Uterus (tissue), 4 donors: ENCODE measurements around the gene PDCD1. TPM values are rescaled to one million over a fixed set of nuclear protein-coding genes. Genes with fewer than 3 reads are reported as not detected.

Source experiments
- DNase-seq, 2 donors: peaks; one replicate each; pipeline ENCODE4 v3.0.0-alpha.2; 2019 to 2020
- H3K27ac ChIP-seq, 2 donors: fragments of 200-600 bp; sonication (generic); 1 replicate in 1 of 2; 2 replicates in 1 of 2; pipeline ENCODE4 v1.5.1; 2016 to 2018
- H3K27me3 ChIP-seq, 2 donors: fragments of 200-600 bp; sonication (generic); one replicate each; pipeline ENCODE4 v1.5.1; 2018 to 2019; ENCODE audit warnings: control low read depth in 1 of 2
- H3K36me3 ChIP-seq, 2 donors: fragments of 200-600 bp; sonication (generic); one replicate each; pipeline ENCODE4 v1.5.1; 2019; ENCODE audit warnings: control low read depth in 1 of 2
- H3K4me1 ChIP-seq, 2 donors: fragments of 200-600 bp; sonication (generic); one replicate each; pipeline ENCODE4 v1.5.1; 2018 to 2019; ENCODE audit warnings: control low read depth in 1 of 2
- H3K4me3 ChIP-seq, 2 donors: fragments of 200-600 bp; sonication (generic); 1 replicate in 1 of 2; 2 replicates in 1 of 2; pipeline ENCODE4 v1.5.1; 2018 to 2019; ENCODE audit warnings: mild to moderate bottlenecking in 1 of 2
- H3K9me3 ChIP-seq, 2 donors: fragments of 200-600 bp; sonication (generic); one replicate each; pipeline ENCODE4 v1.5.1; 2019; ENCODE audit warnings: control low read depth in 1 of 2
- POLR2A ChIP-seq, 2 donors: fragments of 450-650 bp; IDR thresholded peaks; one replicate each; pipeline ENCODE4 v1.6.1; 2016; ENCODE audit warnings: antibody characterized with exemption in 2 of 2, mild to moderate bottlenecking in 1 of 2, moderate library complexity in 1 of 2
- intact Hi-C: fragments of 100-400 bp; cut with DNase I; formaldehyde crosslinking; loops from one replicate; pipeline ENCODE4 v1.15.1; 2023; ENCODE audit warnings: low total_unique reads
- total RNA-seq, 4 donors: library from RNA; depleted of rRNA in 3 of 4; stranded (reverse); fragments of >200 nt in 3 of 4; gene quantifications; one replicate each; pipeline versions ENCODE4 v1.1.0 to v1.2.4, GENCODE V29; 2014 to 2023
- TF ChIP-seq, protein P1 (sequence below), 4 experiments: fragments of 200-600 bp in 2 of 4; fragments of 450-650 bp in 2 of 4; sonication (generic) in 2 of 4; IDR thresholded peaks; one replicate each; pipeline ENCODE4 v1.5.1; 2016 to 2019; ENCODE audit warnings: antibody characterized with exemption in 4 of 4, mild to moderate bottlenecking in 2 of 4, moderate library complexity in 1 of 4
- donor health status: DM: yes; HTN: yes; CAD: no.

Gene PDCD1
- total RNA-seq, 4 donors from 2014 or later = 0.21 TPM; not detected in 3

DNA sequence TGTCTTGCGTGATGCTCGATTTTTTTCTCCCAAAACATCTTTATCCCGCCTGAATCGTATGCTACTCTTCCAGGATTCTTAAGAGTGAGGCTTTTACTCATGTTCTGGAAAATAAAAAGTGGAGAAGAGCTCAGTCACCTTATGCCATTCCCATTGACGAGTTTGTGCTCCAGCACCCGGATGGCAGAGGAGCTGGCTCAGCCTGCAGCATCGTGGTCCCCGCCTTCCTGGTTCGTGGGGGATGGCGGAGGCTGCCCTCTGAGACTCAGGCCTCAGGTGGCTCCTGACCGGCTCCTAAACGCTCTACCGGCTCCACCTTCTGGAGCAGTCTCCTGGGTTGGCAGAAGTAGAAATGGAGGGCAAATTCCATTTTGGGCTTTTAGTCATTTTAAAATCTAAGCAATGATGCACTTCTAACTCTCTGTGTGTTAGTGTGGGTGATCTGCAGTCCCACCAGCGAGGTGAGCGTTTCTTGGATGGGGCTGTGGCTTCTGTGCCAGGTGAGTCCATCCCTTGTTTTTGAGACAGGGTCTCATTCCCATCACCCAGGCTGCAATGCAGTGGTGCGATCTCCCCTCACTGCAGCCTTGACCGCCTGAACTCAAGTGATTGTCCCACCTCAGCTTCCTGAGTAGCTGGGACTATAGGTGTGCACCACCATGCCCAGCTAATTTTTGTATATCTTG is 38.7 kb upstream of the PDCD1 start:
- intact Hi-C loops = no loop called here
- Histone ChIP-seq H3K36me3 (no peaks in the 10 kb centered on the region), H3K4me1 (peaks cover 11 to 18% of the 10 kb centered on the region in 2 donors), H3K27ac (peak overlapping the region; percentile 1 to 32), H3K4me3 (no peak overlapping the region), H3K27me3 (no peaks in the 10 kb centered on the region), H3K9me3 (no peaks in the 10 kb centered on the region)
- DNase-seq = peak in 1 of 2 donors; percentile 11
- no peak for TF ChIP-seq POLR2A (IDR thresholded peaks at IDR 0.05)
- TF ChIP-seq, protein P1, sequence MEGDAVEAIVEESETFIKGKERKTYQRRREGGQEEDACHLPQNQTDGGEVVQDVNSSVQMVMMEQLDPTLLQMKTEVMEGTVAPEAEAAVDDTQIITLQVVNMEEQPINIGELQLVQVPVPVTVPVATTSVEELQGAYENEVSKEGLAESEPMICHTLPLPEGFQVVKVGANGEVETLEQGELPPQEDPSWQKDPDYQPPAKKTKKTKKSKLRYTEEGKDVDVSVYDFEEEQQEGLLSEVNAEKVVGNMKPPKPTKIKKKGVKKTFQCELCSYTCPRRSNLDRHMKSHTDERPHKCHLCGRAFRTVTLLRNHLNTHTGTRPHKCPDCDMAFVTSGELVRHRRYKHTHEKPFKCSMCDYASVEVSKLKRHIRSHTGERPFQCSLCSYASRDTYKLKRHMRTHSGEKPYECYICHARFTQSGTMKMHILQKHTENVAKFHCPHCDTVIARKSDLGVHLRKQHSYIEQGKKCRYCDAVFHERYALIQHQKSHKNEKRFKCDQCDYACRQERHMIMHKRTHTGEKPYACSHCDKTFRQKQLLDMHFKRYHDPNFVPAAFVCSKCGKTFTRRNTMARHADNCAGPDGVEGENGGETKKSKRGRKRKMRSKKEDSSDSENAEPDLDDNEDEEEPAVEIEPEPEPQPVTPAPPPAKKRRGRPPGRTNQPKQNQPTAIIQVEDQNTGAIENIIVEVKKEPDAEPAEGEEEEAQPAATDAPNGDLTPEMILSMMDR (IDR thresholded peaks at IDR 0.05) = no peak

DNA sequence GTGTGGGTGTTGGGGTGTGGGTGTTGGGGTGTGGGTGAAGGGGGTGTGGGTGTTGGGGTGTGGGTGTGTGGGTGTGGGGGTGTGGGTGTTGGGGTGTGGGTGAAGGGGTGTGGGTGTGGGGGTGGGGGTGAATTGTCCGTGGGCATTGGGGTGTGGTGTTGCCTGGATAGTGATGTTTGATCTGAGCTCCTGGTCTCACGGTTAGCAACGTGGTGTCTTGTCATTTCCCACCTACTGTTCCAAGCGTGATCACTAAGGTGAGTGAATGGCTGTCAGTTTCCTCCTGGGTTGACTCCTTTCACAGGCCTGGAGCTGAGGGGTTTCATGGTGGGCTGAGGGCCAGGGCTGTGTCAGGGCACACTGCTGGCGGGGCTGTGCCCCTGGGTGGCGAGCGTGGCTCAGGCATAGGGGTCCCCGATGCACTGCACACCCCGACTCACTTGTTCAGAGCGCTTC is 38.1 kb upstream of the PDCD1 start:
- Histone ChIP-seq H3K9me3 (no peaks in the 10 kb centered on the region), H3K4me3 (no peak overlapping the region), H3K4me1 (peaks cover 11 to 19% of the 10 kb centered on the region in 2 donors), H3K36me3 (no peaks in the 10 kb centered on the region), H3K27me3 (no peaks in the 10 kb centered on the region), H3K27ac (peak overlapping the region in 1 of 2 donors; percentile 1)
- intact Hi-C loops = no loop called here
- peak in 1 of 2 donors; percentile 19 for DNase-seq
- TF ChIP-seq, protein P1 (IDR thresholded peaks at IDR 0.05) = no peak
- no peak for TF ChIP-seq POLR2A (IDR thresholded peaks at IDR 0.05)

DNA sequence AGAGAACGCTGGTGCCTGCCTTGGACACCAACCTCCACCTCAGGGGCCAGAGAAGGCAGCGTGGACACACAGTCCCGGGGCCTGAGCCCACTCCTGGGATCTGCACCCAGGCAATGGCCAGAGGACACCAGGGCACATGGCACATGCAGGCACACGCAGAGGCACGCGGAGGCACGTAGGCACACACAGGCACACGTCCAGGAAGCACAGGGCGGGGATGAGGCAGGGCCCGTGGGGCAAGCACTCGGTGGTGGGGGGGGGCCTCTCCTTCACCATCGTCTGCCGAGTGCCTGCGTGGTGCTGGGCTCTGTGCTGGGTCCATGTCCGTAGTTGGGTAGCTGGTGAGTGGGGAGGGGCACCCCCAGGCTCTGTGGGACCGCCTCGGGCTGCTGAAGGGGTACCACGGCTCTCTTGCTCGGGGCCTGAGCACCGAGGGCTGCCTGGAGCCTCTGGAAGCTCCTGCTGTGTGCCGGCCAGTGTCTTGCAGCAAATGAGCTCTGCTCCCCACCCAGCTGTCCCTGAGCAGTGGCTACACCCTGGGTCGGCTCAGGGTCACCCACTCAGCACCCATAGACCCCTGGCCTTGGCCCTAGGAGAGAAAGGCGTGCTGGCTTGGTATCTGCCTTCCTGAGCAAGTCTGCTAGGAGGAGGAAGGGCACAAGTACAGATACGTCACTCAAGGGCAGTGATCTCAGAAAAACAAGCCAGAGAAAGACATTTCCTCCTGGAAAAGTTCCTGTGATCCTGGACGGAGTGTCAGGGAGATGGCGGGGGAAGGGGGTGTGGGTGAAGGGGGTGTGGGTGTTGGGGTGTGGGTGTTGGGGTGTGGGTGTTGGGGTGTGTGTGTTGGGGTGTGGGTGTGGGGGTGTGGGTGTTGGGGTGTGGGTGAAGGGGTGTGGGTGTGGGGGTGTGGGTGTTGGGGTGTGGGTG is 37.3 kb upstream of the PDCD1 start:
- no peak for TF ChIP-seq POLR2A (IDR thresholded peaks at IDR 0.05)
- TF ChIP-seq, protein P1 (IDR thresholded peaks at IDR 0.05) = no peak
- peak in 1 of 2 donors; percentile 70 for DNase-seq
- no peaks in the 10 kb centered on the region for H3K27me3 ChIP-seq
- intact Hi-C loops = no loop called here
- peak overlapping the region; percentile 82 to 85 for H3K27ac ChIP-seq
- no peak overlapping the region for H3K4me3 ChIP-seq
- no peaks in the 10 kb centered on the region for H3K36me3 ChIP-seq
- no peaks in the 10 kb centered on the region for H3K9me3 ChIP-seq
- peaks cover 11 to 25% of the 10 kb centered on the region in 2 donors for H3K4me1 ChIP-seq

DNA sequence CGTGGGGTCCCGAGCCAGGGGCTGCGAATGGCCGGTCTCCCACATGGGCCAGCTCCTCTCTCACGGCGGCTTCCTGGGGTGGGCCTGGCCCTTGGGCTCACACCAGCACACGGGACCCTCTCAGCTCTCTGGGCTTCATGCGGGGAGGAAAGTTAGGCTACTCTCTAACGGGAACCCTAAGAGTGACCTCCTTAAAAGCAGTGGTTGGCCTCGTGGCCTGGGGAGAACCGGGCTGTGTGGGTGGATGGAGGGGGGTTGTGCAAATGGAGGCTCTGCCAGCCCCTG is 36.7 kb upstream of the PDCD1 start:
- Histone ChIP-seq H3K9me3 (no peaks in the 10 kb centered on the region), H3K4me1 (peaks cover 11 to 23% of the 10 kb centered on the region in 2 donors), H3K4me3 (no peak overlapping the region), H3K27ac (peak overlapping the region; percentile 82 to 85), H3K27me3 (no peaks in the 10 kb centered on the region), H3K36me3 (no peaks in the 10 kb centered on the region)
- DNase-seq = no peak
- TF ChIP-seq POLR2A (IDR thresholded peaks at IDR 0.05) = no peak
- TF ChIP-seq, protein P1 (IDR thresholded peaks at IDR 0.05) = no peak
- intact Hi-C loops = no loop called here
